Gastroesophageal sphincter (tissue), 3 donors: ENCODE results near the gene TSPAN4.

Source experiments
- POLR2AphosphoS5 ChIP-seq: sonication (generic); formaldehyde crosslinking; IDR thresholded peaks from one replicate; pipeline ENCODE4 v1.6.1; 2017; ENCODE audit warnings: antibody characterized with exemption
- TF ChIP-seq, protein P1 (sequence below), 4 experiments: fragments of 200-600 bp in 2 of 4; fragments of 450-650 bp in 2 of 4; sonication (generic) in 1 of 4; IDR thresholded peaks; one replicate each; pipeline ENCODE4 v1.5.1; 2017 to 2019; ENCODE audit warnings: antibody characterized with exemption in 4 of 4, mild to moderate bottlenecking in 2 of 4, moderate library complexity in 2 of 4

- TF ChIP-seq POLR2AphosphoS5: no peak
- TF ChIP-seq, protein P1, sequence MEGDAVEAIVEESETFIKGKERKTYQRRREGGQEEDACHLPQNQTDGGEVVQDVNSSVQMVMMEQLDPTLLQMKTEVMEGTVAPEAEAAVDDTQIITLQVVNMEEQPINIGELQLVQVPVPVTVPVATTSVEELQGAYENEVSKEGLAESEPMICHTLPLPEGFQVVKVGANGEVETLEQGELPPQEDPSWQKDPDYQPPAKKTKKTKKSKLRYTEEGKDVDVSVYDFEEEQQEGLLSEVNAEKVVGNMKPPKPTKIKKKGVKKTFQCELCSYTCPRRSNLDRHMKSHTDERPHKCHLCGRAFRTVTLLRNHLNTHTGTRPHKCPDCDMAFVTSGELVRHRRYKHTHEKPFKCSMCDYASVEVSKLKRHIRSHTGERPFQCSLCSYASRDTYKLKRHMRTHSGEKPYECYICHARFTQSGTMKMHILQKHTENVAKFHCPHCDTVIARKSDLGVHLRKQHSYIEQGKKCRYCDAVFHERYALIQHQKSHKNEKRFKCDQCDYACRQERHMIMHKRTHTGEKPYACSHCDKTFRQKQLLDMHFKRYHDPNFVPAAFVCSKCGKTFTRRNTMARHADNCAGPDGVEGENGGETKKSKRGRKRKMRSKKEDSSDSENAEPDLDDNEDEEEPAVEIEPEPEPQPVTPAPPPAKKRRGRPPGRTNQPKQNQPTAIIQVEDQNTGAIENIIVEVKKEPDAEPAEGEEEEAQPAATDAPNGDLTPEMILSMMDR (IDR thresholded peaks at IDR 0.05): no peak
Observed at GRCh38 chr11:826227-826621, 16.4 kb upstream of the TSPAN4 start.
